ENCODE measurements around the gene GYS1.

GYS1 gene

DNA sequence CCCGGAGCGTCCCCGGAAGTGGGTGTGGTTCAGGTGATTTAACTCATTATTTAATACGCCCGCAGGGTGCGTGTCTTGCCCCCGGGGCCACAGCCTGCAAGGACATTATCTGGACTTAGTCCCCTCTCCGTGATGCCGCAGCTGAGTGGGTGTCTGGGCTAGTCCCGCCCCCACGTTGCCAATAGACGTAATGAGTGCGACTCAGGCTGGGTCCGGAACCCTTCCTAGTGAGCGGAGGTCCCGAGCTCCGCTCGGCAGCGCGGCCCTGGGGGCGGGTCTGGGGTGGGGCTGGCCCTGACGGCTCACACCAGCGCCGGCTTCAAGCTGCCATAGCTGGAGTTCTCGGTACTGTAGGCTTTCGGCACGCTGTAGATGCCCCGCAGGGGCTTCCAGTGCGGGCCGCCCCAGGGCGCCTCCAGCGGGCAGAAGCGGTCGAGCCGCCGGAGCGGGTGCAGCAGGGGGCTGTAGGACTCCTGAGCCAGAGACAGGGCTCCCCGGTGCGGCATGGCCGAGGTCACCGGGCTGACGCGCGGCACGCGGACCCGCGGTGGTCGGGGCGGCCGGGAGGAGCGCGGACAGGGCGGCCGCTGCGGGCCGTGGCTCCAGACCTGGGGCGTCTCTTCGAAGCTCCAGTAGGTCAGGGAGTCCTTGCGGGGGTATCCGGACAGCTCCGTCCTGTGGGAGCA, 24.7 kb upstream of the GYS1 start:
- DNase-seq: peak; percentile 75

DNA sequence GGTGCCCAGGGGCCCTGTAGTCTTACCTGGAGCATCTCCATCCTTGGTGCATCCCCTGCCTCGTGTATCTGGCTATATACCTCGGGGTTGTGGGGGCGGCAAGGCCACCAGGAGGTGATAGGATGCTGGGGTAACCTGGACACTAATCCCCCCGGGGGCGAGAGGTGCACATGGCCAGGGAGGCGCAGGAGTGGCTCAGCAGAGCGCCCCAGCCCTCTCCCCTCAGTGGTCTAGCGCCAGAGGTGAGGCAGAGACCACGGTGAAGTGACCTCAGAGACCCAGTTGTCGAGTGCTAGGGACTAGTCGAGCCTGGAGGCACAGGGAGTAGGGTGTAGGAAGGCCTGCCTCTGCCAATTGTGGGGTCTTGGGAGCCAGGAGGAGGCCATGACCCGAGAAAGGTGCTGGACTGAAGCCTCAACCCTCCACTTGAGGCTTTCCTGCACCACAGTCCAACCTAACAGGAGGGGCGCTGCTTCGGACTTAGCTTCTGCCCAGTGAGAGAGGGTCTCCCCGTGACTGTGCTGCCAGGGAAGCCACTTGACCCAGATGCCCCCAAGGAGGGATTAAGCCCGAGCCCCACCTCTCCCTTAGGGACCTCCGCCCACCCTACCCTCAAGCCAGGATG, 24.0 kb upstream of the GYS1 start, which contains the start of gene LHB:
Gene LHB (minus strand): TSS at position 51 of the 625 bp plus-strand sequence. CDS start 10 bp downstream, at position 41.
- DNase-seq: no peak

DNA sequence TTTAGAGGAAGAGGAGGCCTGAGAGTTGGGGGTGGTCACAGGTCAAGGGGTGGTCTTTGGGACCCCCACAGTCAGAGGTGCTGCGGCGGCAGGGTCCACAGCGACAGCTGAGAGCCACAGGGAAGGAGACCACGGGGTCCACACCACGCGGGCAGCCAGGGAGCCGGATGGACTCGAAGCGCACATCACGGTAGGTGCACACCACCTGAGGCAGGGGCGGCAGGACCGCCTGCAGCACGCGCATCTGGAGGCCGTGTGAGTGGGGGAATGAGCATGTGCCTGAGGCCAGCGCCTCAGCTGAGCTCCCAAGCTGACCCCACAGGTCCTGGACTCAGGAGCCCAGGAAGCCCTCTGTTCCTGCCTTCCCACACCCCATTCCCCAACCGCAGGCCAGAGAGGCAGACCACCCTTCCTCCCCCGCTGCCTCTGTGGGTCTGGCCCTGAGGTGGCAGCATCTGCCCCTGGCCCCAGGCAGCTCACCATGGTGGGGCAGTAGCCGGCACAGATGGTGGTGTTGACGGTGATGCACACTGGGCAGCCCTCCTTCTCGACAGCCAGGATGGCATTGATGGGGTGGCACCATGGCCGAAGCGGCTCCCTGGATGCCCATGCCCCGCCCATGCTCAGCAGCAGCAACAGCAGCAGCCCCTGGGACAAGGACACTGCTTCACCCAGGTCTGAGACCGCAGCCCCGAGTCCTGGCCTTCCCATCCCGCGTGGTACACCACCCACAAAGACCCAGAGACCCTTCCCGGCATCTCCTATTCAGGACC, 23.1 kb upstream of the GYS1 start:
- no peak for DNase-seq

DNA sequence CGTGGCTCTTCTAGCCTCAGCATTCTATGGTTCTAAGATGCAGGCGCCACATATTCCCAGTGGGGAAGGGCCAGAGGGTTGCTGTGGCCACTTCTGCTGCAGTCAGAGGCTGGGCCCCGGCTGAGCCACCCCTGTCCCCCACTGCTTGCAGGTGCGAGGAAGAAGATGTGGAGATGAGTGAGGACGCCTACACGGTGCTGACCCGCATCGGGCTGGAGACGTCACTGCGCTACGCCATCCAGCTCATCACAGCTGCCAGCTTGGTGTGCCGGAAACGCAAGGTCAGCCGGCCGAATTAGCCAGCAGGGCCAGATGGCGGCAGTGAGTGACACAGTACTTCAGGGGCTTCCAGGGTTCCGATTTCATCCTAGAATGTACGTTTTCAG, 21.8 kb upstream of the GYS1 start:
- no peak for DNase-seq

DNA sequence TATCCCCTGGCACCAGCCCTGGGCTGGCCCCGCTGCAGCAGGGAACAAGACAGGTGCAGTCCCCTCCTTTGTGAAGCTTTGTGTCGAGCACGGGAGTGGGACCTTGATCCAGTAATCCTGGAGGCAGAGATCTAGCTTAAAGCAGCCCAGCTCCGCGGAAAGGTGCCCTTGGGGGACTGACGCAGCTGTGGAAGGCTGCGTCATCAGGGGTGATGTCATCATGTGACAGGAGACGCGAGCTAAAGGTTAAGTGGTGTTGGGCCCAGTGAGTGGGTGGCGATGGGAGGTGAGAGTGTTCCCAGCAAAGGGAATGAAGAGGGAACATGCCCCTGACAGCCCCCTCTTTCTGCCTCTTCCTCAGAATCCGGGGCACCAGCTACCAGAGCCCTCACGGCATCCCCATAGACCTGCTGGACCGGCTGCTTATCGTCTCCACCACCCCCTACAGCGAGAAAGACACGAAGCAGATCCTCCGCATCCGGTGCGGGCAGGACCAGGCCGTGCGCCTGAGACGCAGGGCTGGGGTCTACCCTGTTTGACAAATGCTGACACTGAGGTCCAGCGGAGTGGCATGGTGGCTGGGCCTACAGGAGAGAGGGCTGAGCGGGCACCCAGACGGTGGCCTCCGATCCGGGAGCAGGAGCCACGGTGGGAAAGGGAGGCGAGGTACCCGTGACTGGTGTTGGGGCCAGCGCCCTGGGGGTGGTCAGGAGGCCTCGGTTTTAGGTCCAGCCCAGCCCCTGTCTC, 21.2 kb upstream of the GYS1 start:
- no peak for DNase-seq

DNA sequence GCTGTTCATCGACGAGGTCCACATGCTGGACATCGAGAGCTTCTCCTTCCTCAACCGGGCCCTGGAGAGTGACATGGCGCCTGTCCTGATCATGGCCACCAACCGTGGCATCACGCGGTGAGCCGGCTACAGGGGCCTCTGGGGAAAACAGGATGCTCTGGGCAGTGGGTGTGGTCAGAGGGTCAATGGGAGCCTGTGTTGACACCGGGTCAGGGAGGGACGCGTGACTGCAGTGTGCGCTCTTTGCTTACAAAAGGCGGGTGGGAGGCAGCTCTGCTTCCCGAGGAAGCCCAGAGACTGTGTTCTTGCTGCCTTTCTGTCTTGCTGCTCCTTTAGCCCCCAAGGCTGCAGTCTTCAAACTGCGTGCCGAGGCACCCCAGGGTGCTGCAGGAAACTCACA, 18.1 kb upstream of the GYS1 start:
- DNase-seq: no peak

DNA sequence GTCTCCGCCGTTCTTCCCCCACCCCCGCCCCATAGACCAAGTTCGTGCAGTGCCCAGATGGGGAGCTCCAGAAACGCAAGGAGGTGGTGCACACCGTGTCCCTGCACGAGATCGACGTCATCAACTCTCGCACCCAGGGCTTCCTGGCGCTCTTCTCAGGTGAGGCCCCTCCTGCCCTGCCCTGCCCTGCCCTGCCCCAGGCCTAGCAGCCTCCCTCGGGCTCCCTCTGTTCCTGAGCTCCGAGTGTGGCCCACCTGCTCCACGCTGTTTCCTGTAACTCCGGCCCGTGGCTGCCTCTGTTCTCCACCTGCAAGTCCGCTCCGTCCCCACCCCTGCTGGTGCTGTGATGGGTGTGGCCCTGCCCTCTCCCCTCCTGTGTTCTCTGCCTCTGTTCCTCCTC, 17.3 kb upstream of the GYS1 start:
- no peak for DNase-seq

DNA sequence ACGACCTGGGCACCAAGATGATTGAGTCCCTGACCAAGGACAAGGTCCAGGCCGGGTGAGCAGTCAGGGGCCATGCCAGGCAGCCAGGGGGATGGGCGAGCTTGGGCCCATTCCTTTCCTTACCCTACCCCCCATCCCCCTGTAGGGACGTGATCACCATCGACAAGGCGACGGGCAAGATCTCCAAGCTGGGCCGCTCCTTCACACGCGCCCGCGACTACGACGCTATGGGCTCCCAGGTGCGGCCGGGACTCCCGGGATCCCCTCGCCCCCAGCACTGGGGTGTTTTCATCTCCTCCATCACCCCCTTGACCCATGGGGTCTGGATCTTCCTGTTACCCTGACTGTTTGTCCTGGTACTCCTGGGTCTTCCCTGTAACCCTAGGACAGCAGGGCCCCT, 16.7 kb upstream of the GYS1 start:
- no peak for DNase-seq

DNA sequence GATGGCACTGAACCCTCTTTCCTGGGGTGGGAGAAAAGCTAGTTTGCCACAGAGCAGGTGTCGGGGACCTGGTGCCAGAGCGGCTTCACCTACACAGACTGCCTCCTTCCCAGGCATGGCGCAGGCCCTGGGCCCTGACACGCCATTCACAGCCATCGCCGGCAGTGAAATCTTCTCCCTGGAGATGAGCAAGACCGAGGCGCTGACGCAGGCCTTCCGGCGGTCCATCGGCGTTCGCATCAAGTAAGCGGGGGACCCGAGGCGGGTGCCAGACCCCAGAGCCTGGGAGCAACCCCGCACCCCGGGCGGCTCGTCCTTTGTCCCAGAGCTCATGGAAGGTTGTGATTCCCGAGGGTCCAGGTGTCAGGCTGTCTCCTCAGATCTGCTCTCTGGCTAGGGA, 13.8 kb upstream of the GYS1 start:
- DNase-seq: no peak

DNA sequence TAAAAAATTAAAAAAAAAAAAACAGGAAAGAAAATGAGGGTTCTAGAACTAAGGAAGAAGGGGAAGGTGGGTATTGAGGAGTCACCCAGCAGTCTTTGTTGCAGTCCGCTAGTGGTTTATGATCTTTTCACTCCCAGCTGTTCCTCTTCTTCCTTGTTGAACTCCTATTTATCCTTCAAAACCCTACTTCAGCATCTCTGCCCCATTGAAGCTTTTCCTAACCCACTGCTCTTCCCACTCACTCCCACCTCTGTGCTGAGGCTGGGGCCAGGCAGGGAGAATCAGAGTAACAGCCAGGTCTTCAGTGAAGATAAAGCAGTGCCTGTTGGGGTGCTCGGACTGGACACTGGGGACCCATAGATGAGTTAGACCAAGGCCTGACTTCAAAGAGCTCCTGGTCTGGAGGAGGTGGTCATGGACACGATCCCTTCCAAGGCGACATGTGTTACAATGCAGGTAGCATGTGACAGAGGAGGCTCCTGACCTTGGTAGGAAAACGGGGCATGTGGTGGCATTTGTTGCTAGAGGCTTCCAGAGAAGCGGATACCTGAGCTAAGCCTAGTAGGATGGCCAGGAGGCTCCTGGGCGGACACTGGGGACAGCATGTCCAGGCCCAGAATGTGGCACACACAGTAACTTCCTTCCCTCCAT, 12.0 kb upstream of the GYS1 start:
- no peak for DNase-seq

DNA sequence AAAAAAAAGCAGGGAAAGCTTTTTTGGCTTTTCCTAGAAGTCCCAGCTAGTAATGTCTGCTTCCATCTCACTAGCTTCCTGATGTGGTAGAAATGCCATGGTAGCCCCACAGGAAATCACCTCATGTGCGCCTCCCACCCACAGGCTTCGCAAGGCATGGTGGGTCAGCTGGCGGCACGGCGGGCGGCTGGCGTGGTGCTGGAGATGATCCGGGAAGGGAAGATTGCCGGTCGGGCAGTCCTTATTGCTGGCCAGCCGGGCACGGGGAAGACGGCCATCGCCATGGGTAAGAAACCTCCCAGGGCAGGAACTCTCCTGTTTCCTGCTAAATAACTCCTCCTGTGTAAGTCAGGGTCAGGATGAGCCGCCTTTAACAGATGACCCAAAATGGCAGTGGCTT, 11.0 kb upstream of the GYS1 start:
- DNase-seq: no peak

DNA sequence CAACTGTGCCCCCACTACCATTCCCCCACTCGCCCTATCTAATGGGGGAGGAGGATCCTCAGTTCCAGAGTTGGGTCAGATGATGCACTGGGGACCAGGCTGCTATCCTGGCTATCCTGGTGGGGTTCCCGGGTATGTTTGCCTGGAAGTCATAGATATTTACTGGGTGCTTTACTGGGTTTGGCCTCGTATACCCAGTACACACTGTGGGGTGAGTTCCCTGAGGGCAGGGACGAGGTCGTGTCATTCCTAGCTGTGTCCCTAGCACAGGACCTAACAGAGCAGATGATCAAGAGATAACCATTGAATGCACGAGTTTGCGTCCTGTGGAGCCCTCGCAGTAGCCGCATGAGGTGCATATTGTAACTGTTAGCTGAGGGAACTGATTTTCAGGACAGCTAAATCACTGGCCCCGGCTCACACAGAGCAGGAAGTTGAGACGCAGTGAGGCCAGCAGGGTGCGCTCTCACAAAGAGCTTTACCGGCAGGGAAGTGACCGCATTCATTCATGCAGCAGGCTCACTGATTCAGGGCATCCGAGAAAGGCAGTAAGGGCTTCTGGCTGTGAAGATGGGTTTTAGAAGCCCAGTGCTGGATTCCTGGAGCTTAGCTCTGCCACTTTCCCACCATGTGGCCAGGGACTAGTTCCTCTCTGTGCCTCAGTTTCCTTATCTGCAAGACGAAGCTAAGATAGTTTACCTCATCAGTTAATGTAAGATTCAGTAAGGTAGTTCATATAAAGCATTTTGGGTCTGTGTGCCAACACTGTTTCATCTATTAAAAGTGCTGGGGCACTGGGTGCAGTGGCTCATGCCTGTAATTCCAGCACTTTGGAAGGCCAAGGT, 6.6 kb upstream of the GYS1 start:
- DNase-seq: peak; percentile 82

DNA sequence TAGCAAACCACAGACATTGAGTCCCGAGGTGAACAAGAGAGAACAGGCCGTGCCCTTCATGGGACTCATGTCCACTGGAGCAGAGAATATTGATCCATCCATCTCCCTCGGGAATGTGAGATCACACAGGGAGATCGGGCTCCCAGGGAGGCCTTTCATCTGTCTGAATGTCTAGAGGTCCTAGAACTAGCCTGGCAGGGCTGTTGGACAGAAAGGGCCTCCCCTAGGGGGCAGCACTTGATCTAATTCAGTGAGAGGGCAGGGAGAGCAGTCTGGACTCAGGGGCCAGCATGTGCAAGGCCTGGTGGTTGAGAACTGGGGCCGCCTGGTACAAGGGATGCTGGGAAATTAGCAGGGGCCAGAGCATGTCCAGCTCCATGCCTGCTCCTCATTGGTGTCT, 4.9 kb upstream of the GYS1 start:
- peak; percentile 76 for DNase-seq

DNA sequence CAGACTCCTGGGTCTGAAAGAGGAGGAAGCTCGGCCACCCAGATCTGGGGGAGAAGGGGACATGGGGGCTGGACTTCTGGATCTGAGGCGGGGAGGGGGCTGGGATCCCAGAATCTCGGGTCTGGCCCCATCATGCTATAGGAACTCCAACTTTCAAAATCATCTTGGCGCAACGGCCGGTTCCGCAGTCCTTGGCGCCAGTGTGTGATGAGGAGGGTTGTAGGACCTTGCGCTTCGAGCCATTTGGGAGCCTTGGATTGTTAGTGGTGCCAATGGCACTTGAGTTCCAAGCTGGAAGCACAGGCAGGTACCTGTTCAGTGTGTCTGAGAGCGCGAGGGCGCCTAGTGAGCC, 902 bp upstream of the GYS1 start:
- DNase-seq: no peak

DNA sequence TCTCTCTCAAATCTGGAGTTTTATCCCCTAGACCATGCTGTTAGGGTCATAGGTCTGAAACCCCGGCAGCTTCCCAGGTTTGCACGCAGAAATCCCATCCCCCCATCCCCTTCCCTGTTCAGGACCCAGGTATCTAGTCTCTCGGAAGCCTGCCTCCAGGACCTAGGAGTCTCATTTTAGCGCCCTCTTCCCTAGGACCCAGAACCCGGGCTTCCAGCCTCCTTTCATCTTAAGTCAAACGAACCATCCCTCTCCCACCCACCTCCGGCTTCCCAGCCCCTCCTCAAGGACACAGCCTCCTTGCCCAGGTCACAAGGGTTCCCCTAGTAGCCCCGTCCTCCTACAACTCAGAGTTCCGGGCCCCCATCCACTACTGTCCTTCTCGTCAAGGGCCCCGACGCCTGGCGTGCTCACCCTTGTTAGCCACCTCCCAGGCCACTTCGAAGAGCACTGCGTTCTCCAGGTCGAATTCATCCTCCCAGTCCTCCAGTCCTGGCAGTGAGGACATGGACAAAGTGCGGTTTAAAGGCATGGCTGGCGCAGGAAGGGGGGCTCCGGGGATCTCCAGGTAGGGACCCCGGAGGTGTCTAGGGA, 431 bp downstream of the GYS1 start:
- no peak for DNase-seq

DNA sequence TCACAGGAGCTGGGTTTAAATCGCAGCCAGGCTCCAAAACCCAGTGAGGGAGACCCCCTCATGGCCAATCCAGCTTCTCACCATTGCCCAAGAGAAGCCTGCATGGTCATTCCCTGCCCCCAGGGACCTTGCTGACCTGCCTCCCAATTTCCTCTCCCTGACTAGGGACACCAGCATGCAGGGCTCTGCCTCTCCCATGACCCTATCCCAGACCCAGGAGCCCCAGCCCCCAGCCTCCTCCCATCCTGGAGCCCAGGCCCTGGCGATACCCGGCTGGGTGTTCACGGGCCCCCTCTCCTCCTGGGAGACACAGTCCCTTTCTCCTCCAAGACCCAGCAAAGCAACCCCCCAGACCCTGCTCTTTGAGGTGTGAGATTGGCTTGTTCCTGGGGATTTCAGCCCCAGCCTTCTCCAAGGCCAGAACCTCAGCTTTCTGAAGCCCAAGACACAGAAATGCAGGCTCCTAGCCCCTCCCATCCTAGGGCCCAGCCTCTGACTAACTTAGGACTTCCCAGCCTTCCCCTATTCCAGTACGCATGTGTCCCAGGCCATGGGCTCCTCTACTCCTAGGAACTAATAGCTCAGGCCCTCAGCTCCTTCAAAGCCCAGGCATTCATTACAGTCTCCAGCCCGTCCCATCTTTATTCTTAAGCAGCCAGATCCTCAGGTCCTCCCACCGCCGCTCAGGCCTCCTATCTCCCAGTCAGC, 1.1 kb downstream of the GYS1 start:
- DNase-seq: no peak

DNA sequence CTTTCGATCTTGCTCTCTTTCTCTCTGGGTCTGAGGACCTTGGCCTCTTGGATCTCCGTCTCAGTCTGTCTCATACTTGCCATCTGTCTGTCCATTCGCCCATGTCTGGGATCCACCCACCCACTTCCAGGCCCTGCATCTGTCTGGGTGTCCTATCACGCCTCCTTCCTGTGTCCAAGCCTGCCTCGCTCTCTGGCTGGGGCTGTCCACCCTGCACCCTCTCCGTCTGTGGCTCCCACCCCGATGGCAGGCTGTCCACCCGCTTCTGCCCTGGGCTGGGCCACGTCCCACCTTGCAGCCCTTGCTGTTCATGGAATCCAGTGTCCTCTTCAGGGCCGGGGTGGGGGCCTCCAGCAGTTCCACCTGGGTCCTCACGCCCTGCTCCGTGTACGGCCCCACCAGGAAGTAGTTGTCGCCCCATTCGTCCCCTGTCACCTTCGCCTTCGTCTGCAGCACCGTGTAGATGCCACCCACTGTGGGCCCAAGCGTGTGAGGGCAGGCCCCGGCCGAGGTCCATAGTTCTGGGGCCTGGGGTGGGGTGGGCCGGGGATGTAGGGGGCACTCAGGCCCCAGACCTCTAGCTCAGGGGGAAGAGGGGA, 2.0 kb downstream of the GYS1 start:
- DNase-seq: no peak

DNA sequence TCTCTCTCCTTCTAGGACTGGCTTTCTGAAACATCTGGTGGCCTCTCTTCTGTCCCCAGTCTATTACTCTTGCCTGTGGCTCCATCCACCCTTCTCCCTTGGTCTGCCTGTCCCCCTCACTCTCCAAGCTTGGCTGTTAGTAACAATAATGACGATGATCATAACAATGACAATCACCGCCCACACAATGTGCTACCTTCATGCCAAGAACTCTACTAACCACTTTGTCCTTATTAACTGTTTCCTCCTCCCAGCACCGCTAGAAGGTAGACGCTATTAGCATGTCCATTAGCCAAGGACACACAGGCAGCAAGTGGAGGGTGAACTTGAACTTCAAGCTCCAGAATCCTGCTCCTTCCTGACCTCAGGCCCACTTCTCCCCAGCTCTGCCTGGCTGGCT, 2.7 kb downstream of the GYS1 start:
- no peak for DNase-seq

DNA sequence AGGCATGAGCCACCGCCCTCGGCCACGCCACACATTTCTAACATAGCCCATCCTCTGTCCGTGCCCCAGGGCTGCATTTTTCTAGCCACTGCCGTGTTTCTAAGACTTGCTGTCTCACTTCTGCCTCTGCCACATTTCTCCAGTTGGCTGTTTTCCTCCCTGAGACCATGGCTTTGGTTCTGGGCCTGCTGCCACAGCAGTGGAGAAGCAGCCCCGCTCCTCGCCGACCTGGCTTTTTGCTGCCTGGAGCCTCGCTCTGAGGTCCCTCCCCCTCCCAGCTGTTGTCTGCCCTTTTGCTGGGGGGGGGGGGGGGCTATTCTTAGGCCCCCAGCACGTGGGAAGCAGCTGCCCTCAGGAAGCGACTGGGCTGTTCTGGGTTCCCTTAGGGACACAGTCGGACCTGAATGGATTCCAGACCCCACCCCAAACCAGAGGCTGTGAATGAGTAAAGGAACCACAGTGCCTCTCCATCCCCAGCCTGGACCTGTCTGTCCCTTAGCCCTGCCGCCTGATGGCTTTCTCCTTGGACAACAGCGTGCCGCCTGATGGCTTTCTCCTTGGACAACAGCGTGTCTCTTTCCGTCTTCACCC, 3.3 kb downstream of the GYS1 start:
- no peak for DNase-seq

DNA sequence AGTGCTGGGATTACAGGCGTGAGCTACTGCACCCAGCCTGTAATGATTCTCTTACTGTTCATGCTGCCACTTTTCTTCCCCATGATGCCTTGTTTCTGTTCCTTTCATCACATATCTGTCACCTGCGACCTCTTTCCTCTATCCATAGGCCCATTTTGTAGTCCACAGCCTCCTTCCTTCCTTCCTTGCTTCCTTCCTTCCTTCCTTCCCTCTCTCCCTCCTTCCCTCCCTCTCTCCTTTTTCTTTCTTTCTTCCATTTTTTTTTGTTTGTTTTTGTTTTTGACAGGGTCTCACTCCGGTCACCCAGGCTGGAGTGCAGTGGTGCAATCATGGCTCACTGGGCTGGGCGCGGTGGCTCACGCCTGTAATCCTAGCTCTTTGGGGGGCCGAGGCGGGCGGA, 4.2 kb downstream of the GYS1 start:
- no peak for DNase-seq

Data from activated CD4-positive, alpha-beta T cell treated with anti-CD3 and anti-CD28 coated beads for 48 hours (primary cell).